Mucosa of descending colon (tissue), 3 donors: Measurements from ENCODE around the gene PLD6. TPM values are rescaled to one million over a fixed set of nuclear protein-coding genes. Genes with fewer than 3 reads are reported as not detected.
A peak's percentile ranks its signal among the peaks of the same experiment; 100 is the strongest.

Experiments
- ATAC-seq: fragments of 200-7000 bp; cut with Tn5 transposase; one replicate; pipeline ENCODE4 v1.9.1; 2020; ENCODE audit warnings: mild to moderate bottlenecking, moderate library complexity
- DNase-seq, 3 donors: peaks; one replicate each; pipeline ENCODE4 v3.0.0-alpha.2; 2020
- H3K36me3 ChIP-seq: fragments of 200-600 bp; one replicate; pipeline ENCODE4 v1.8.0; 2021; ENCODE audit warnings: low read depth, mild to moderate bottlenecking
- H3K4me1 ChIP-seq: fragments of 200-600 bp; one replicate; pipeline ENCODE4 v1.8.0; 2021; ENCODE audit warnings: low read depth, mild to moderate bottlenecking
- H3K4me3 ChIP-seq: fragments of 200-600 bp; one replicate; pipeline ENCODE4 v1.8.0; 2021; ENCODE audit warnings: mild to moderate bottlenecking
- H3K9me3 ChIP-seq: fragments of 200-600 bp; one replicate; pipeline ENCODE4 v1.8.0; 2021; ENCODE audit warnings: mild to moderate bottlenecking
- intact Hi-C, 2 donors: fragments of 100-400 bp; cut with DNase I in 1 of 2; cut with micrococcal nuclease in 1 of 2; formaldehyde crosslinking; loops; one replicate each; pipeline versions ENCODE4 v1.11.0 to v1.11.1; 2022; cut with DNase I, micrococcal nuclease
- total RNA-seq, 3 donors: library from RNA; stranded (reverse); fragmentation: NEBNext Ultra II Directional in 2 of 3; extraction: Animal tissue kit (Norgen Biotek cat#: 25700) in 2 of 3; gene quantifications; one replicate each; pipeline versions ENCODE4 v1.2.1 to v1.2.4, GENCODE V29; 2021 to 2023
- TF ChIP-seq, protein P1 (sequence below): fragments of 200-600 bp; IDR thresholded peaks from one replicate; pipeline ENCODE4 v1.8.0; 2022; ENCODE audit warnings: antibody characterized with exemption, mild to moderate bottlenecking
- donor health status: DM: no; HTN: no; CAD: no; lungs with moderate emphysema.
- donor health status: DM: no; HTN: no; CAD: no.
- donor health status: DM: no; HTN: yes; CAD: no.

PLD6 gene
- total RNA-seq, 3 donors from 2014 or later: 1.3 to 12.9 (median 2.0) TPM

GRCh38 chr17:17152385-17152784 lies 53.7 kb downstream of the PLD6 start:
- H3K9me3 ChIP-seq: no peaks in the 10 kb centered on the region
- H3K4me1 ChIP-seq: no peaks in the 10 kb centered on the region
- no peaks in the 10 kb centered on the region for H3K36me3 ChIP-seq
- ATAC-seq (no peak), DNase-seq (no peak)
- intact Hi-C loops: no loop called here
- TF ChIP-seq, protein P1, sequence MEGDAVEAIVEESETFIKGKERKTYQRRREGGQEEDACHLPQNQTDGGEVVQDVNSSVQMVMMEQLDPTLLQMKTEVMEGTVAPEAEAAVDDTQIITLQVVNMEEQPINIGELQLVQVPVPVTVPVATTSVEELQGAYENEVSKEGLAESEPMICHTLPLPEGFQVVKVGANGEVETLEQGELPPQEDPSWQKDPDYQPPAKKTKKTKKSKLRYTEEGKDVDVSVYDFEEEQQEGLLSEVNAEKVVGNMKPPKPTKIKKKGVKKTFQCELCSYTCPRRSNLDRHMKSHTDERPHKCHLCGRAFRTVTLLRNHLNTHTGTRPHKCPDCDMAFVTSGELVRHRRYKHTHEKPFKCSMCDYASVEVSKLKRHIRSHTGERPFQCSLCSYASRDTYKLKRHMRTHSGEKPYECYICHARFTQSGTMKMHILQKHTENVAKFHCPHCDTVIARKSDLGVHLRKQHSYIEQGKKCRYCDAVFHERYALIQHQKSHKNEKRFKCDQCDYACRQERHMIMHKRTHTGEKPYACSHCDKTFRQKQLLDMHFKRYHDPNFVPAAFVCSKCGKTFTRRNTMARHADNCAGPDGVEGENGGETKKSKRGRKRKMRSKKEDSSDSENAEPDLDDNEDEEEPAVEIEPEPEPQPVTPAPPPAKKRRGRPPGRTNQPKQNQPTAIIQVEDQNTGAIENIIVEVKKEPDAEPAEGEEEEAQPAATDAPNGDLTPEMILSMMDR: no peak
- no peak overlapping the region for H3K4me3 ChIP-seq

DNA sequence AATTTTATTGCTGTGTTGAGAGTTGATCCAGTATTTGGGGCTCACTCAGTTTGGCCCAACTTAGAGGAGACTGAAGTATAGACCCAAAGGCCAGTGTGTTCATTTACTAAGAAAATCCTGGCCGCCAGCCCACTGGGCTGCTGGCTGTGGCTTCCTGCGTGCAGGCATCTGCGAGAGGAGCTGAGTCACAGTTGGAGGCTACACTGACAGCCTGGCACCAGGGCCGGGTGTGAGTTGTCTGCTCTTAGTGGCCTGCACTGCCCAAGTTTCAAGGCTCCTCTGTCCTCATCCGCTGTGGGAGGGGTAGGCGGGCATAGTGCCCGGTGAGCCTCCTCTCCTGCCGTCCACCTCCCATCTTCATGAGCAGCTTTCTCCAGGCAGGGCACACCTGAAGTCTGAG lies 54.2 kb downstream of the PLD6 start:
- Histone ChIP-seq H3K4me3 (no peak overlapping the region), H3K9me3 (no peaks in the 10 kb centered on the region), H3K4me1 (no peaks in the 10 kb centered on the region), H3K36me3 (no peaks in the 10 kb centered on the region)
- TF ChIP-seq, protein P1: no peak
- DNase-seq (peak; percentile 44 to 79 (median 48)), ATAC-seq (peak; percentile 60)
- intact Hi-C loops: no loop called here

DNA sequence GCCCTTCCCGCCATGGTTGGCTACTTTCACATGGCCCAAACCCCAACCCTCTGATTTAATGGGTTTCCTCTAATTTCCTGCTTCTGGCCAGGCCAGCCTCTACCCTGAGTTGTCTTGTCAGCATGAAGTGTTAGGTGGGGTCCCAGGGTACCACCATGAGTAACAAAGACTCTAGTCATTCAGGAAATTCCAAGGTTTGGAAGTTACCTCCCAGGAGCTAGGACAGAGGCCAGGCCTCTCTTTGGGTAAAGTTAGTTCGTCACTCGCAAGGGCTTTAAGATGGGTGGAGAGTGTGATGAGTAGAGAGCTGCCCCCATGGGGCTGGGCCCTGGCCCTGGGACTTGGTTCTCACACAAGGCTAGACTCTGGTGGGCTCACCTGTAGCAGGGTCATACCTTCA lies 54.6 kb downstream of the PLD6 start:
- Histone ChIP-seq H3K36me3 (no peaks in the 10 kb centered on the region), H3K4me1 (no peaks in the 10 kb centered on the region), H3K9me3 (no peaks in the 10 kb centered on the region), H3K4me3 (no peak overlapping the region)
- TF ChIP-seq, protein P1: no peak
- ATAC-seq (no peak), DNase-seq (no peak)
- intact Hi-C loops: no loop called here

DNA sequence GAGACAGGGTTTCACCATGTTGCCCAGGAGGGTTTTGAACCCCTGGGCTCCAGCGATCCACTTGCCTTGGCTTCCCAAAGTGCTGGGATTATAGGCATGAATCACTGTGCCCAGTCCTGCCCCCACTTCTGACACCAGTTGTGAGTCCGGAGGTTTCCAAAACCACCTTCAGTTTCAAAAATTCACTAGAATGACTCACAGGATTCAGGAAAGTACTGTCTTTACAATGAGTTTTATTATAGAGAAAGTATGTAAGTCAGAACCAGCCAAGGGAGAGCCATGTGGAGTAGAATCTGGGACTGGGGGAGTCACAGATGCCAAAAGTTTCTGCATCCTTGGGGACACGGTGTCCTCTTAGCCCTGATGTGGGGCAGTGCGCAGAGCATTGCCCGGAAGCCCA lies 55.1 kb downstream of the PLD6 start:
- TF ChIP-seq, protein P1: no peak
- intact Hi-C loops: no loop called here
- Histone ChIP-seq H3K4me3 (no peak overlapping the region), H3K9me3 (no peaks in the 10 kb centered on the region), H3K4me1 (no peaks in the 10 kb centered on the region), H3K36me3 (no peaks in the 10 kb centered on the region)
- ATAC-seq (no peak), DNase-seq (no peak)

Other genes with a start within 250 kb of the PLD6 start
- gene TNFRSF13B, start 234.2 kb downstream of the PLD6 start, total RNA-seq: 1 to 10 TPM in 1 of 3 donors, under 1 TPM in 2; 0.38 to 1.4 (median 0.98) TPM
- 100 to 1,000 TPM; 150 to 249 (median 231) TPM for gene MPRIP, start 163.9 kb downstream of the PLD6 start, total RNA-seq
- gene FLCN, start 30.8 kb upstream of the PLD6 start, total RNA-seq: 10 to 100 TPM; 52.8 to 64.5 (median 57.1) TPM
- 10 to 100 TPM; 35.9 to 60.5 (median 42.2) TPM for gene COPS3, start 74.9 kb upstream of the PLD6 start, total RNA-seq
- gene NT5M, start 97.0 kb upstream of the PLD6 start, total RNA-seq: 1 to 10 TPM; 1.7 to 4.5 (median 2.2) TPM